Activated CD4-positive, alpha-beta T cell treated with anti-CD3 and anti-CD28 coated beads, Interleukin-2, amount 50 U/mL, for 48 hours (primary cell): Measurements from ENCODE around the gene TCEA2.

ENCODE experiments used
- DNase-seq, 2 experiments: peaks; one replicate each; pipeline ENCODE4 v3.0.0-alpha.2; 2020

The TCEA2 gene

GRCh38 chr20:64035933-64036345, 27.1 kb upstream of the TCEA2 start, which contains the start of gene C20orf204:
Gene C20orf204, plus strand, starts transcription at chr20:64036182. Its CDS starts 142 bp downstream, at chr20:64036324.
- no peak for DNase-seq

GRCh38 chr20:64036346-64037198, 26.4 kb upstream of the TCEA2 start:
- DNase-seq = peak in 1 of 2 experiments; percentile 52

GRCh38 chr20:64037199-64037497, 25.9 kb upstream of the TCEA2 start:
- no peak for DNase-seq

GRCh38 chr20:64037498-64038213, 25.3 kb upstream of the TCEA2 start:
- DNase-seq = peak in 1 of 2 experiments; percentile 49

- DNase-seq = no peak
Measured at GRCh38 chr20:64038224-64038564, 24.8 kb upstream of the TCEA2 start.

GRCh38 chr20:64038565-64039292, 24.3 kb upstream of the TCEA2 start:
- DNase-seq = peak; percentile 82 to 84

GRCh38 chr20:64039293-64040160, 23.5 kb upstream of the TCEA2 start:
- DNase-seq = no peak

- DNase-seq = no peak
Measured at GRCh38 chr20:64040231-64041039, 22.6 kb upstream of the TCEA2 start.

GRCh38 chr20:64041040-64041780, 21.8 kb upstream of the TCEA2 start:
- no peak for DNase-seq

- peak in 1 of 2 experiments; percentile 22 for DNase-seq
Measured at GRCh38 chr20:64041781-64042053, 21.3 kb upstream of the TCEA2 start.

- DNase-seq = peak in 1 of 2 experiments; percentile 35
Measured at GRCh38 chr20:64042054-64042781, 20.8 kb upstream of the TCEA2 start.

GRCh38 chr20:64043768-64044167, 19.2 kb upstream of the TCEA2 start:
- no peak for DNase-seq

- DNase-seq = no peak
Measured at GRCh38 chr20:64044484-64045247, 18.3 kb upstream of the TCEA2 start.

GRCh38 chr20:64045346-64046011, 17.5 kb upstream of the TCEA2 start:
- DNase-seq = no peak

GRCh38 chr20:64047046-64047389, 16.0 kb upstream of the TCEA2 start:
- no peak for DNase-seq

GRCh38 chr20:64047968-64048401, 15.0 kb upstream of the TCEA2 start:
- DNase-seq = no peak

GRCh38 chr20:64048402-64049044, 14.5 kb upstream of the TCEA2 start:
- no peak for DNase-seq

- peak in 1 of 2 experiments; percentile 56 for DNase-seq
Measured at GRCh38 chr20:64049060-64049877, 13.7 kb upstream of the TCEA2 start, which contains the start of gene SOX18. Gene SOX18, minus strand, starts transcription at chr20:64049639. Its CDS starts 123 bp downstream, at chr20:64049516.
